Thyroid gland (tissue), 4 donors: ENCODE measurements around the gene OAS2. TPM values are rescaled to one million over a fixed set of nuclear protein-coding genes. Genes with fewer than 3 reads are reported as not detected.

Experiments
- DNase-seq, 2 donors: peaks; one replicate each; pipeline ENCODE4 v3.0.0-alpha.2; 2019
- H3K27ac ChIP-seq, 3 donors: fragments of 200-600 bp; sonication (generic); 1 replicate in 2 of 3; 2 replicates in 1 of 3; pipeline ENCODE4 v1.5.1; 2016 to 2019; ENCODE audit warnings: mild to moderate bottlenecking in 1 of 3, moderate library complexity in 1 of 3
- H3K27me3 ChIP-seq: fragments of 200-600 bp; sonication (generic); one replicate; pipeline ENCODE4 v1.5.1; 2019
- H3K36me3 ChIP-seq, 2 donors: fragments of 200-600 bp; sonication (generic); one replicate each; pipeline ENCODE4 v1.5.1; 2016 to 2019
- H3K4me1 ChIP-seq, 2 donors: fragments of 200-600 bp; sonication (generic); one replicate each; pipeline ENCODE4 v1.5.1; 2017 to 2019
- H3K4me3 ChIP-seq, 3 donors: fragments of 200-600 bp; sonication (generic); replicated peaks in 1 of 3; 1 replicate in 2 of 3; 2 replicates in 1 of 3; pipeline ENCODE4 v1.5.1; 2016; ENCODE audit warnings: mild to moderate bottlenecking in 1 of 3
- H3K9me3 ChIP-seq: fragments of 200-600 bp; sonication (generic); one replicate; pipeline ENCODE4 v1.5.1; 2017
- CTCF ChIP-seq, 6 experiments: fragments of 200-600 bp in 3 of 6; fragments of 450-650 bp in 3 of 6; sonication (generic) in 3 of 6; IDR thresholded peaks; one replicate each; pipeline ENCODE4 v1.5.1; 2016 to 2019; ENCODE audit warnings: antibody characterized with exemption in 6 of 6, mild to moderate bottlenecking in 2 of 6, inconsistent platforms in 1 of 6, moderate library complexity in 1 of 6
- POLR2A ChIP-seq, 2 donors: fragments of 450-650 bp; IDR thresholded peaks; one replicate each; pipeline ENCODE4 v1.6.1; 2017; ENCODE audit warnings: antibody characterized with exemption in 2 of 2, mild to moderate bottlenecking in 2 of 2, moderate library complexity in 1 of 2
- WGBS, 2 donors: methylation state at CpG; one replicate each; pipeline ENCODE4 v1.1.5; 2017; 5-methylcytosine and 5-hydroxymethylcytosine counted together
- intact Hi-C: fragments of 100-400 bp; cut with DNase I; formaldehyde crosslinking; loops from one replicate; pipeline ENCODE4 v1.15.1; 2023
- total RNA-seq, 4 donors: library from RNA; depleted of rRNA; stranded (reverse); fragments of >200 nt; gene quantifications; one replicate each; pipeline ENCODE4 v1.2.3, GENCODE V29; 2016

OAS2 gene
- total RNA-seq, 4 donors from 2014 or later = 2.7 to 9.1 (median 6.0) TPM

GRCh38 chr12:113005762-113006161 is 27.4 kb downstream of the OAS2 start:
- WGBS, 2 donors = 82% methylated on average over 4 of the region's 4 CpGs
- no peaks in the 10 kb centered on the region for H3K9me3 ChIP-seq
- H3K4me1 ChIP-seq = no peaks in the 10 kb centered on the region
- no peak overlapping the region for H3K4me3 ChIP-seq
- H3K27ac ChIP-seq = no peak overlapping the region
- no peak for TF ChIP-seq POLR2A (IDR thresholded peaks at IDR 0.05)
- TF ChIP-seq CTCF (IDR thresholded peaks at IDR 0.05) = no peak
- H3K27me3 ChIP-seq = no peaks in the 10 kb centered on the region
- no peak for DNase-seq
- intact Hi-C loops = no loop called here
- H3K36me3 ChIP-seq = no peaks in the 10 kb centered on the region

- 82 to 89% methylated on average over 7 of the region's 7 CpGs for WGBS, 2 donors
- H3K36me3 ChIP-seq = no peaks in the 10 kb centered on the region
- TF ChIP-seq POLR2A (IDR thresholded peaks at IDR 0.05) = no peak
- no peak for TF ChIP-seq CTCF (IDR thresholded peaks at IDR 0.05)
- no peak overlapping the region for H3K4me3 ChIP-seq
- H3K27ac ChIP-seq = no peak overlapping the region
- no peaks in the 10 kb centered on the region for H3K4me1 ChIP-seq
- no peaks in the 10 kb centered on the region for H3K9me3 ChIP-seq
- DNase-seq = no peak
- H3K27me3 ChIP-seq = no peaks in the 10 kb centered on the region
- intact Hi-C loops = no loop called here
Observed at GRCh38 chr12:113006206-113006605, 27.9 kb downstream of the OAS2 start.

GRCh38 chr12:113006641-113007040 is 28.3 kb downstream of the OAS2 start:
- no peaks in the 10 kb centered on the region for H3K36me3 ChIP-seq
- 88 to 98% methylated on average over 6 of the region's 6 CpGs for WGBS, 2 donors
- no peak for TF ChIP-seq CTCF (IDR thresholded peaks at IDR 0.05)
- no peak for TF ChIP-seq POLR2A (IDR thresholded peaks at IDR 0.05)
- H3K9me3 ChIP-seq = no peaks in the 10 kb centered on the region
- no peaks in the 10 kb centered on the region for H3K4me1 ChIP-seq
- no peak overlapping the region for H3K27ac ChIP-seq
- no peak for DNase-seq
- H3K4me3 ChIP-seq = no peak overlapping the region
- intact Hi-C loops = no loop called here
- H3K27me3 ChIP-seq = no peaks in the 10 kb centered on the region

- Histone ChIP-seq H3K36me3 (no peaks in the 10 kb centered on the region), H3K4me3 (no peak overlapping the region), H3K9me3 (no peaks in the 10 kb centered on the region), H3K27me3 (no peaks in the 10 kb centered on the region), H3K27ac (no peak overlapping the region), H3K4me1 (no peaks in the 10 kb centered on the region)
- intact Hi-C loops = no loop called here
- TF ChIP-seq CTCF (IDR thresholded peaks at IDR 0.05) = no peak
- TF ChIP-seq POLR2A (IDR thresholded peaks at IDR 0.05) = no peak
- WGBS, 2 donors = 85 to 94% methylated on average over 4 of the region's 4 CpGs
- DNase-seq = no peak
Observed at GRCh38 chr12:113007166-113007565, 28.8 kb downstream of the OAS2 start.

GRCh38 chr12:113010701-113011100 is 32.4 kb downstream of the OAS2 start:
- 48 to 53% methylated on average over 2 of the region's 2 CpGs for WGBS, 2 donors
- Histone ChIP-seq H3K36me3 (no peaks in the 10 kb centered on the region), H3K4me3 (no peak overlapping the region), H3K27me3 (no peaks in the 10 kb centered on the region), H3K9me3 (no peaks in the 10 kb centered on the region), H3K27ac (no peak overlapping the region), H3K4me1 (no peaks in the 10 kb centered on the region)
- TF ChIP-seq POLR2A (IDR thresholded peaks at IDR 0.05) (no peak), CTCF (IDR thresholded peaks at IDR 0.05) (no peak)
- no peak for DNase-seq
- intact Hi-C loops = no loop called here
